Measurements from ENCODE around the gene UXS1. TPM values are rescaled to one million over a fixed set of nuclear protein-coding genes. Genes with fewer than 3 reads are reported as not detected.
A peak's percentile ranks its signal among the peaks of the same experiment; 100 is the strongest.
"Not testable (repeated sequence)": the region's sequence is repeated elsewhere in the genome, so short reads cannot be mapped to it uniquely, and the experiment has no call there.

Gene UXS1
- total RNA-seq, 1 donor from 2014 or later, result 18.2 TPM

GRCh38 chr2:106160786-106161261 lies 33.3 kb downstream of the UXS1 start:
- ATAC-seq, result peak; percentile 16

GRCh38 chr2:106159866-106160785 lies 34.0 kb downstream of the UXS1 start:
- no peak for ATAC-seq

- ATAC-seq, result no peak
These were observed 35.2 kb downstream of the UXS1 start for GRCh38 chr2:106158871-106159270.

- no peak for ATAC-seq
These were observed 36.0 kb downstream of the UXS1 start for GRCh38 chr2:106158131-106158530.

- ATAC-seq, result no peak
These were observed 36.7 kb downstream of the UXS1 start for GRCh38 chr2:106157416-106157815.

GRCh38 chr2:106156305-106157296 lies 37.5 kb downstream of the UXS1 start:
- peak; percentile 66 for ATAC-seq

GRCh38 chr2:106153781-106154180 lies 40.3 kb downstream of the UXS1 start:
- no peak for ATAC-seq

- no peak for ATAC-seq
These were observed 46.4 kb downstream of the UXS1 start for GRCh38 chr2:106147665-106148064.

- no peak for ATAC-seq
These were observed 46.9 kb downstream of the UXS1 start for GRCh38 chr2:106147159-106147558.

- ATAC-seq, result no peak
These were observed 49.3 kb downstream of the UXS1 start for GRCh38 chr2:106144621-106145331.

- ATAC-seq, result peak; percentile 87
These were observed 50.4 kb downstream of the UXS1 start for GRCh38 chr2:106143495-106144215.

- ATAC-seq, result no peak
These were observed 51.4 kb downstream of the UXS1 start for GRCh38 chr2:106142683-106143082.

GRCh38 chr2:106140913-106141312 lies 53.2 kb downstream of the UXS1 start:
- ATAC-seq, result no peak

GRCh38 chr2:106140113-106140512 lies 54.0 kb downstream of the UXS1 start:
- ATAC-seq, result no peak

GRCh38 chr2:106139238-106139935 lies 54.7 kb downstream of the UXS1 start:
- peak; percentile 37 for ATAC-seq

GRCh38 chr2:106138543-106139237 lies 55.4 kb downstream of the UXS1 start:
- no peak for ATAC-seq

- ATAC-seq, result no peak
These were observed 56.2 kb downstream of the UXS1 start for GRCh38 chr2:106137731-106138521.

GRCh38 chr2:106131192-106131591 lies 62.9 kb downstream of the UXS1 start:
- not testable (repeated sequence) for ATAC-seq

GRCh38 chr2:106130251-106130998 lies 63.7 kb downstream of the UXS1 start:
- ATAC-seq, result peak; percentile 72

All from esophagus mucosa (tissue), 1 donor.